Pancreas (tissue), 10 donors: ENCODE measurements around the gene A2M. TPM values are rescaled to one million over a fixed set of nuclear protein-coding genes. Genes with fewer than 3 reads are reported as not detected.

Experiments used
- ATAC-seq, 4 donors: fragments of 200-7000 bp; cut with Tn5 transposase; one replicate each; pipeline versions ENCODE4 v1.8.0 to v1.9.1; 2020; ENCODE audit warnings: mild to moderate bottlenecking in 4 of 4, moderate library complexity in 4 of 4
- DNase-seq, 6 donors: peaks; one replicate each; pipeline ENCODE4 v3.0.0-alpha.2; 2020
- FAIRE-seq: peaks from 2 replicates; lab custom pipeline; 2012; peaks lifted over from hg19 to GRCh38; lab: Jason Lieb, UNC
- H3K27ac ChIP-seq, 4 donors: fragments of 200-600 bp; sonication (generic); 1 replicate in 3 of 4; 2 replicates in 1 of 4; pipeline versions ENCODE4 v1.5.0 to v1.8.0; 2020
- H3K27me3 ChIP-seq, 4 donors: fragments of 200-600 bp; one replicate each; pipeline ENCODE4 v1.8.0; 2021
- H3K36me3 ChIP-seq, 3 donors: fragments of 200-600 bp; sonication (generic) in 1 of 3; one replicate each; pipeline versions ENCODE4 v1.5.0 to v1.8.0; 2020 to 2021
- H3K4me1 ChIP-seq, 3 donors: fragments of 200-600 bp; one replicate each; pipeline ENCODE4 v1.8.0; 2021
- H3K4me3 ChIP-seq, 4 donors: fragments of 200-600 bp; sonication (generic) in 2 of 4; one replicate each; pipeline versions ENCODE4 v1.5.0 to v1.8.0; 2020 to 2021
- H3K9me3 ChIP-seq, 4 donors: fragments of 200-600 bp; one replicate each; pipeline ENCODE4 v1.8.0; 2021
- WGBS, 2 donors: extraction: QIAGEN DNeasy Blood & Tissue Kit; methylation state at CpG; one replicate each; pipeline ENCODE4 v1.1.7; 2013; 5-methylcytosine and 5-hydroxymethylcytosine counted together
- intact Hi-C, 3 donors: fragments of 100-400 bp; cut with DNase I; formaldehyde crosslinking; loops; one replicate each; pipeline versions ENCODE4 v1.11.1 to v1.14.2; 2022
- polyA plus RNA-seq, 2 donors: library from polyadenylated mRNA; stranded (reverse); fragments of 200-250 nt; gene quantifications; one replicate each; pipeline ENCODE4 v1.2.3, GENCODE V29; 2013
- total RNA-seq, 6 donors: library from RNA; stranded (reverse); fragmentation: NEBNext Ultra II Directional in 4 of 6; extraction: Animal tissue kit (Norgen Biotek cat#: 25700) in 4 of 6; gene quantifications; one replicate each; pipeline versions ENCODE4 v1.2.1 to v1.2.4, GENCODE V29; 2021 to 2023
- TF ChIP-seq, protein P1 (sequence below), 4 donors: fragments of 200-600 bp; sonication (generic) in 3 of 4; IDR thresholded peaks; one replicate each; pipeline versions ENCODE4 v1.5.0 to v1.8.0; 2021; ENCODE audit warnings: antibody characterized with exemption in 4 of 4
- donor health status: healthy with polysubstance abuse.
- donor health status: DM: no; HTN: no; CAD: no; lungs with moderate emphysema.
- donor health status: DM: no; HTN: no; CAD: no.
- donor health status: control.
- donor health status: control.
- donor health status: Bipolar disorder and iron deficiency.
- donor health status: DM: yes; HTN: yes; CAD: no.
- donor health status: DM: no; HTN: no; CAD: no.
- donor health status: DM: no; HTN: no; CAD: no.
- donor health status: DM: yes; HTN: yes; CAD: no.

A2M gene
- total and polyA plus RNA-seq, 8 donors: 22.8 to 275 (median 62.4) TPM

DNA sequence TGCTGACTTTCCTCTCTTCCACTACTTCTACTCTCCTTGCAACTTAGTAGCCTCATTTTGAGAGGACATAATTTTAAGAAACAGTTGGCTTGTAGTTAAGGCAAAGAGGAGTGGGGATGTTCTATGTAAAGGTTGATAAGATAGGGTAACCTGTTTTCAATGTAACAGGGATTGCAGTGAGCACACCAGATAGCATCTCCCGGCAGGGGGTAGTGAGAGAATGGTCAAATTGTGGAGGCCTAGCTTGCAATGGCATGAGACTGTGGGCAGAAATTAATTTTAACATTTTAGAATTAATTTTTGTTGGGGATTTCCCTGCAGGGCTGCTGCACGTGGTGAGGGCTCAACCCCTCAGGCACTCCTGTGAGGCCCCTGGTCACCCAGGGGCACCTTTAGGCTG, 84.9 kb downstream of the A2M start:
- intact Hi-C loops: loop anchor here in 2 of 3 donors (10.0 kb wide), 2 partner anchors 76 to 376 kb away; no protein-coding TSS in a partner anchor
- ATAC-seq (no peak), FAIRE-seq (no peak), DNase-seq (no peak)
- Histone ChIP-seq H3K27ac (no peak overlapping the region), H3K4me3 (no peak overlapping the region), H3K36me3 (no peaks in the 10 kb centered on the region), H3K4me1 (no peaks in the 10 kb centered on the region), H3K9me3 (no peaks in the 10 kb centered on the region), H3K27me3 (no peaks in the 10 kb centered on the region)
- TF ChIP-seq, protein P1, sequence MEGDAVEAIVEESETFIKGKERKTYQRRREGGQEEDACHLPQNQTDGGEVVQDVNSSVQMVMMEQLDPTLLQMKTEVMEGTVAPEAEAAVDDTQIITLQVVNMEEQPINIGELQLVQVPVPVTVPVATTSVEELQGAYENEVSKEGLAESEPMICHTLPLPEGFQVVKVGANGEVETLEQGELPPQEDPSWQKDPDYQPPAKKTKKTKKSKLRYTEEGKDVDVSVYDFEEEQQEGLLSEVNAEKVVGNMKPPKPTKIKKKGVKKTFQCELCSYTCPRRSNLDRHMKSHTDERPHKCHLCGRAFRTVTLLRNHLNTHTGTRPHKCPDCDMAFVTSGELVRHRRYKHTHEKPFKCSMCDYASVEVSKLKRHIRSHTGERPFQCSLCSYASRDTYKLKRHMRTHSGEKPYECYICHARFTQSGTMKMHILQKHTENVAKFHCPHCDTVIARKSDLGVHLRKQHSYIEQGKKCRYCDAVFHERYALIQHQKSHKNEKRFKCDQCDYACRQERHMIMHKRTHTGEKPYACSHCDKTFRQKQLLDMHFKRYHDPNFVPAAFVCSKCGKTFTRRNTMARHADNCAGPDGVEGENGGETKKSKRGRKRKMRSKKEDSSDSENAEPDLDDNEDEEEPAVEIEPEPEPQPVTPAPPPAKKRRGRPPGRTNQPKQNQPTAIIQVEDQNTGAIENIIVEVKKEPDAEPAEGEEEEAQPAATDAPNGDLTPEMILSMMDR (IDR thresholded peaks at IDR 0.05): no peak
- 79 to 81% methylated on average over 2 of the region's 2 CpGs for WGBS, 2 donors

DNA sequence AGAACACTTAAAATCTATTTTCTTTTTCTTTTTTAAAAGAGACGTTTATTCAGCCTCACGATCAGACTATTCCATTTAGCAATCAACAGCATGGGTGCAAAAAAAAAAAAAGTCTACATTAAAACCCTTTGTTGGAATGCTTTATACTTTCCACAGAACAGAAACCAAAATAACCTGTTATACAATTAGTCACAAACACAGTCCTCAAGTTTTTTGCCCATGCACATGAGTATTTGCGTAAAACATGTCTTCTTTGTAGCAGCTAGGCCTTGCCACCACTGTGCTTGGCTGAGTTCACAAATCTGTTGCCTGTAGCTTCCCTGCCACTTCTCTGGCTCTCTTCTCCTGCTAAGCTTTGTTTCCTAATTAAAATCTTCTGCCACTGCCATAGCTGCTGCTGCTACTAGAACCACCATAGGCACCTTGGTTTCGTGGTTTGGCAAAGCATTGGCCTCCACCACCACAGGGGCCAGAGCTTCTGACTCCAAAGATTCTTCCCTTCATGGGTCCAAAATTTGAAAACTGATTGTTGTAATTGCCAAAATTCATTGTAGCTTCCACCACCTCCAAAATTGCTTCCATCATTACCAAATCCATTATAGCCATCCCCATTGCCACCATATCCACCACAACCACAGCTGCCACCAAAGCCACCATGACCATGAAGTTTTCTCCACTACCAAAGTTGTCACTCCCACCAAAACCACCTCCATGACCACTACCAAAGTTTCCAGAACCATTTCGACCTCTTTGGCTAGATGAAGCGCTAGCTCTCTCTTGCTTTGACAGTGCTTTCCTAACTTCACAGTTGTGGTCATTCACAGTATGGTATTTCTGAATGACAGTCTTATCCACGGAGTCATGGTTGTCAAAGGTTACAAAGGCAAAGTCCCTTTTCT, 88.3 kb downstream of the A2M start:
- TF ChIP-seq, protein P1 (IDR thresholded peaks at IDR 0.05): no peak
- no peak overlapping the region for H3K4me3 ChIP-seq
- no peak for ATAC-seq
- H3K27ac ChIP-seq: no peak overlapping the region
- H3K36me3 ChIP-seq: no peaks in the 10 kb centered on the region
- no peaks in the 10 kb centered on the region for H3K4me1 ChIP-seq
- no peak for DNase-seq
- no peaks in the 10 kb centered on the region for H3K27me3 ChIP-seq
- FAIRE-seq: no peak
- 87 to 93% methylated on average over 7 of the region's 7 CpGs for WGBS, 2 donors
- no peaks in the 10 kb centered on the region for H3K9me3 ChIP-seq
- intact Hi-C loops: no loop called here

DNA sequence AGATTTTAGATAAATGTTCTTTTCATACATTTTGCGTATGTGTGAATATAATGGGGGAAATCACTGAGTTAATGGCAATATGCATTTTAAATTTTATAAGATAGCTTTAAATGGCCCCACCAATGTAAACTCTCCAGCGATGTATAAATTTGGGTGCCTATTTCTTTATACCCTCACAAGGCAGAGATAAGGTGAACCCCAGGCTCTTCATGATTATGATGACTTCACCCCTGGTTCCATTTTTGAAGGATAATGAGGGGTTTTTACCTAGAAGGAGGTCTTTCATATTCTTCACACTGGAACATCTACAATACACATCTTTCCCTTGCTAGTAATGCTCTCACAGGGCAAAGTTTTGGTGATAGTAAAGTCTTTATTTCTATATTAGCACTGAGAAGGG, 91.2 kb downstream of the A2M start:
- Histone ChIP-seq H3K27me3 (no peaks in the 10 kb centered on the region), H3K36me3 (no peaks in the 10 kb centered on the region), H3K4me1 (no peaks in the 10 kb centered on the region), H3K27ac (no peak overlapping the region), H3K9me3 (no peaks in the 10 kb centered on the region), H3K4me3 (no peak overlapping the region)
- 92 to 93% methylated on average over 2 of the region's 2 CpGs for WGBS, 2 donors
- FAIRE-seq: no peak
- intact Hi-C loops: no loop called here
- ATAC-seq: no peak
- TF ChIP-seq, protein P1 (IDR thresholded peaks at IDR 0.05): no peak
- no peak for DNase-seq

DNA sequence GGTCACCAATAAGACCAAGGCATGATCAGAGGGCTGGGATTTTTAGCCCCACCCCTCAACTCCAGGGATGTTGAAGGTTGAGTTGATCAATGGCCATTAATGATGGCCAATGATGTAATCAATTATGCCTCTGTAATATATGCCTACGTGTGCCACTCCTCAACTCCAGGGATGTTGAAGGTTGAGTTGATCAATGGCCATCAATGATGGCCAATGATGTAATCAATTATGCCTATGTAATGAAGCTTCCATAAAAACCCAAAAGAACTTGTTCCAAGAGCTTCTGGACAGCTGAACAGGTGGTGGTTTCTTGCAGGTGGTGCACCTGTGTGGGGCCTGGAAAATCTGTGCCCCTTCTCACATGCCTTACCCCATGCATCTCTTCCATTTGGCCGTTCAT, 93.1 kb downstream of the A2M start:
- Histone ChIP-seq H3K4me1 (no peaks in the 10 kb centered on the region), H3K27me3 (no peaks in the 10 kb centered on the region), H3K4me3 (no peak overlapping the region), H3K27ac (no peak overlapping the region), H3K9me3 (no peaks in the 10 kb centered on the region), H3K36me3 (no peaks in the 10 kb centered on the region)
- WGBS, 2 donors: 63 to 80% methylated on average over 2 of the region's 2 CpGs
- intact Hi-C loops: no loop called here
- FAIRE-seq (no peak), ATAC-seq (no peak), DNase-seq (no peak)
- TF ChIP-seq, protein P1 (IDR thresholded peaks at IDR 0.05): no peak

Other genes with a start within 250 kb of the A2M start
- 10 to 100 TPM; 15.8 to 33.1 (median 17.8) TPM for gene PHC1, start 201.4 kb downstream of the A2M start, total RNA-seq
- 10 to 100 TPM; 31.2 to 45.1 TPM for gene PHC1, start 201.4 kb downstream of the A2M start, polyA plus RNA-seq
- 10 to 100 TPM; 38.2 to 99.7 (median 64.0) TPM for gene M6PR, start 166.3 kb downstream of the A2M start, total RNA-seq
- gene M6PR, start 166.3 kb downstream of the A2M start, polyA plus RNA-seq: 10 to 100 TPM; 29.5 to 50.0 TPM
- 1 to 10 TPM in 3 of 6 donors, under 1 TPM in 3; 0.38 to 1.4 (median 1.1) TPM for gene KLRG1, start 126.4 kb downstream of the A2M start, total RNA-seq
- gene KLRG1, start 126.4 kb downstream of the A2M start, polyA plus RNA-seq: 1 to 10 TPM in 1 of 2 donors, under 1 TPM in 1; 0.38 to 1.1 TPM
- gene PZP, start 92.5 kb upstream of the A2M start, total RNA-seq: under 1 TPM in 2 of 6 donors, not detected in 4; 0.03 to 0.05 TPM
- under 1 TPM in 1 of 2 donors, not detected in 1; 0.38 TPM for gene PZP, start 92.5 kb upstream of the A2M start, polyA plus RNA-seq